K562 (cell line): ENCODE measurements around the gene GLRA2. TPM values are rescaled to one million over a fixed set of nuclear protein-coding genes. Genes with fewer than 3 reads are reported as not detected.

ENCODE experiments used
- ATAC-seq: fragments of 200-7000 bp; cut with Tn5 transposase; 3 replicates; pipeline ENCODE4 v1.9.1; 2020; ENCODE audit warnings: moderate library complexity
- BruUV-seq: library from RNA; stranded (reverse); fragments of 400-500 nt; replicated peaks from 2 replicates; lab custom pipeline; 2021; lab: Mats Ljungman, UMichigan
- CTCF ChIA-PET: fragments of 300-600 bp; formaldehyde crosslinking; extraction: SDS; loops from one replicate; lab custom pipeline; 2021; ENCODE audit warnings: low intra/inter-chr PET ratio; lab: Yijun Ruan, JAX
- POLR2A ChIA-PET: fragments of 300-600, 350-650 bp; sonication (Branson Sonifier 250); formaldehyde crosslinking; extraction: SDS; loops from one replicate; lab custom pipeline; 2021; ENCODE audit warnings: antibody characterized with exemption, inconsistent platforms; lab: Yijun Ruan, JAX
- DNase-seq, 4 experiments: peaks; one replicate each; pipeline versions ENCODE4 v3.0.0 to v3.0.0-alpha.2; 2011 to 2018; ENCODE audit warnings: low spot score in 3 of 4, mixed read lengths in 3 of 4; ENCODE audit errors: extremely low read depth in 1 of 4
- FAIRE-seq: peaks from 2 replicates; lab custom pipeline; 2011; peaks lifted over from hg19 to GRCh38; lab: Jason Lieb, UNC
- H2AFZ ChIP-seq: 2 replicates; pipeline ENCODE4 v1.6.0; 2011; ENCODE audit warnings: low read depth, low read length, control low read depth, inconsistent platforms
- H3K27ac ChIP-seq: fragments of 200-600 bp; 3 replicates; pipeline ENCODE4 v1.8.0; 2011; ENCODE audit warnings: low read depth, mild to moderate bottlenecking, control low read depth, inconsistent platforms, low read length, moderate library complexity, mixed read lengths; ENCODE audit errors: extremely low read depth
- H3K27me3 ChIP-seq, 2 experiments: fragments of 300-600 bp in 1 of 2; 2 replicates in 1 of 2; 3 replicates in 1 of 2; pipeline versions ENCODE4 v1.6.0 to v1.8.0; 2011; ENCODE audit warnings: inconsistent platforms in 2 of 2, low read length in 2 of 2, mild to moderate bottlenecking in 1 of 2, mixed read lengths in 1 of 2, moderate library complexity in 1 of 2; ENCODE audit not compliant: control insufficient read depth in 2 of 2, insufficient read depth in 2 of 2
- H3K36me3 ChIP-seq: fragments of 300-600 bp; 3 replicates; pipeline ENCODE4 v1.8.0; 2011; ENCODE audit warnings: mild to moderate bottlenecking, low read length, inconsistent platforms; ENCODE audit not compliant: control insufficient read depth, insufficient read depth
- H3K4me1 ChIP-seq, 2 experiments: fragments of 200-600 bp in 1 of 2; replicated peaks in 1 of 2; 2 replicates in 1 of 2; 3 replicates in 1 of 2; pipeline versions ENCODE4 v1.5.1 to v1.8.0; 2011; ENCODE audit warnings: inconsistent platforms in 2 of 2, low read length in 2 of 2, mild to moderate bottlenecking in 1 of 2, mixed read lengths in 1 of 2, moderate library complexity in 1 of 2; ENCODE audit not compliant: control insufficient read depth in 2 of 2, insufficient read depth in 2 of 2
- H3K4me2 ChIP-seq: 2 replicates; pipeline ENCODE4 v1.6.1; 2011; ENCODE audit warnings: low read length, control low read depth, inconsistent platforms, mixed read lengths; ENCODE audit not compliant: insufficient read depth
- H3K4me3 ChIP-seq: fragments of 200-600 bp; sonication (generic), shearing (Covaris generic); 2 replicates; pipeline ENCODE4 v1.5.1; 2016; ENCODE audit warnings: control low read depth, inconsistent platforms
- H3K79me2 ChIP-seq: fragments of 200-600 bp; 3 replicates; pipeline ENCODE4 v1.8.0; 2011; ENCODE audit warnings: low read length, inconsistent platforms; ENCODE audit not compliant: control insufficient read depth, insufficient read depth
- H3K9ac ChIP-seq, 2 experiments: 2 replicates each; pipeline versions ENCODE4 v1.6.0 to v1.6.1; 2011; ENCODE audit warnings: low read depth in 2 of 2, low read length in 2 of 2, control low read depth in 1 of 2, inconsistent platforms in 1 of 2, mild to moderate bottlenecking in 1 of 2, mixed read lengths in 1 of 2; ENCODE audit not compliant: insufficient read depth in 1 of 2
- H3K9me1 ChIP-seq: one replicate; pipeline ENCODE4 v1.6.0; 2011; ENCODE audit warnings: inconsistent platforms, mild to moderate bottlenecking, low read length, moderate library complexity; ENCODE audit not compliant: control insufficient read depth, insufficient read depth
- H3K9me3 ChIP-seq: replicated peaks from 2 replicates; pipeline ENCODE4 v1.5.1; 2011; ENCODE audit warnings: low read depth, low read length, inconsistent platforms; ENCODE audit not compliant: control insufficient read depth, insufficient read depth
- H4K20me1 ChIP-seq: replicated peaks from 2 replicates; pipeline ENCODE4 v1.6.1; 2011; ENCODE audit warnings: low read length, inconsistent platforms, mixed read lengths; ENCODE audit not compliant: control insufficient read depth, insufficient read depth
- CHD1 ChIP-seq: fragments of 200-600 bp; sonication (generic); IDR thresholded peaks from one replicate; pipeline ENCODE4 v1.6.1; 2012; ENCODE audit warnings: mild to moderate bottlenecking, moderate library complexity, low read length, inconsistent platforms
- FOXJ3 ChIP-seq: sonication (generic); formaldehyde crosslinking; IDR thresholded peaks from 2 replicates; pipeline ENCODE4 v1.4.0; 2020; ENCODE audit warnings: mild to moderate bottlenecking, missing genetic modification reagents
- HNRNPUL1 ChIP-seq: fragments of 200-400 bp; formaldehyde crosslinking; IDR thresholded peaks from 2 replicates; pipeline ENCODE4 v1.6.1; 2017; ENCODE audit warnings: low read length
- NR2F6 ChIP-seq: fragments of 450-650 bp; formaldehyde crosslinking; IDR thresholded peaks from 2 replicates; pipeline ENCODE4 v1.4.0; 2020; ENCODE audit warnings: mild to moderate bottlenecking
- PYGO2 ChIP-seq: fragments of 450-650 bp; IDR thresholded peaks from 2 replicates; pipeline ENCODE4 v1.6.1; 2016; ENCODE audit warnings: mild to moderate bottlenecking, missing genetic modification characterization, moderate library complexity, missing compliant biosample characterization
- RHOXF2B ChIP-seq: fragments of 250-450 bp; sonication (Bioruptor Pico); conservative IDR thresholded peaks from 2 replicates; pipeline ENCODE4 v1.5.1; 2021
- SAFB ChIP-seq: fragments of 200-400 bp; formaldehyde crosslinking; IDR thresholded peaks from 2 replicates; pipeline ENCODE4 v1.6.1; 2017; ENCODE audit warnings: low read depth, low read length, borderline replicate concordance
- STAG1 ChIP-seq: sonication (generic); formaldehyde crosslinking; IDR thresholded peaks from 2 replicates; pipeline ENCODE4 v1.5.0; 2020; ENCODE audit warnings: missing genetic modification reagents, borderline replicate concordance
- TAF7 ChIP-seq: fragments of 450-650 bp; IDR thresholded peaks from 2 replicates; pipeline ENCODE4 v1.6.1; 2016; ENCODE audit warnings: missing genetic modification characterization, missing compliant biosample characterization
- TCFL5 ChIP-seq: fragments of 250-450 bp; sonication (Bioruptor Pico); conservative IDR thresholded peaks from 2 replicates; pipeline ENCODE4 v1.6.1; 2021; ENCODE audit warnings: mild to moderate bottlenecking, moderate library complexity, matching md5 sums
- WGBS: fragments of 100-300 bp; shearing (Covaris generic); methylation state at CpG from one replicate; pipeline ENCODE4 v1.1.6; 2016; ENCODE audit warnings: low coverage, mixed read lengths; ENCODE audit not compliant: insufficient coverage; ENCODE audit errors: missing lambda C conversion rate; 5-methylcytosine and 5-hydroxymethylcytosine counted together
- in situ Hi-C: fragments of 300-500 bp; cut with MboI; formaldehyde crosslinking; loops from 4 replicates; pipeline ENCODE4 v1.15.0; 2018; ENCODE audit warnings: inconsistent platforms, mixed read lengths
- intact Hi-C: fragments of 100-400 bp; cut with micrococcal nuclease; formaldehyde crosslinking; loops from 2 replicates; pipeline ENCODE4 v1.14.2; 2022
- polyA plus RNA-seq, 8 experiments: library from polyadenylated mRNA; depleted of rRNA in 4 of 8; stranded (reverse) in 5 of 8; unstranded in 3 of 8; fragments of >200 nt; fragmentation: Nextera tagmentation in 2 of 8; fragmentation: Illumina TruSeq in 1 of 8; extraction: Ambion mirVana in 2 of 8; extraction: Trizol in 1 of 8; gene quantifications; 2 replicates each; pipeline versions ENCODE4 v1.2.1 to v1.2.3, GENCODE V29; 2011 to 2014; ENCODE audit warnings: inconsistent platforms in 1 of 8, missing spikeins in 1 of 8
- total RNA-seq, 7 experiments: library from RNA; depleted of rRNA in 6 of 7; stranded (reverse); fragments of >200 nt in 6 of 7; fragmentation: Illumina TruSeq in 2 of 7; extraction: Trizol in 2 of 7; gene quantifications; 2 replicates each; pipeline versions ENCODE4 v1.2.1 to v1.2.3, GENCODE V29; 2011 to 2021; ENCODE audit warnings: low replicate concordance in 1 of 7
- TF ChIP-seq, protein P1 (sequence below): fragments of 250-450 bp; sonication (Bioruptor Pico); IDR thresholded peaks from 2 replicates; pipeline ENCODE4 v1.8.0; 2022; ENCODE audit warnings: moderate library complexity, mild to moderate bottlenecking, inconsistent platforms
- TF ChIP-seq, protein P2 (sequence below): fragments of 450-650 bp; IDR thresholded peaks from 2 replicates; pipeline ENCODE4 v1.6.1; 2014; ENCODE audit warnings: low read depth, mild to moderate bottlenecking, moderate library complexity, borderline replicate concordance
- TF ChIP-seq, protein P3 (sequence below): fragments of 450-650 bp; formaldehyde crosslinking; IDR thresholded peaks from 2 replicates; pipeline ENCODE4 v1.4.0; 2022; ENCODE audit warnings: missing genetic modification characterization

GLRA2 gene
- total and polyA plus RNA-seq, 9 of the 15 experiments (the other 6 are each of a cell fraction or from before 2014, with no cell fraction given) = not detected

DNA sequence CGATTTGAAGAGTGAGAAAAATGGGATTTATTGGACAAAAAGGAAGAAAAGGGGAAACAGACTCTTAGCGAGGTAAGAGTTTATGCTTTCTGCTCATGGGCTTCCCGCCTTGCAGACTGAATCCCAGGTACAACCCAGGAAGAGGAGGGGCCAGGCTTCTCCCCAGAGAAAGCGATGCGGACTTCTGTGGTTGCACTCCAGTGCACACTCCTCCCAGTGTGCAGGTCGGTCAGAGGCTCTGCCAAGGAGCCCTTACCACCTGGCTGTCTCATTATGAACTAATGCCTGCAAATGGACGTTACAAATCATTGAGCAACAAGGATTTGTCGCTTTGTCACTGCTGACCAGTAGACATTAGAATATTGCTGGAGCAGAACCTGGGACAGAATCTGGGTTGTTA is 39.9 kb upstream of the GLRA2 start:
- no peak overlapping the region for H3K9ac ChIP-seq
- no peak for TF ChIP-seq HNRNPUL1
- TF ChIP-seq CHD1 = no peak
- no peaks in the 10 kb centered on the region for H3K79me2 ChIP-seq
- no peak overlapping the region for H3K27ac ChIP-seq
- in situ Hi-C loops (no loop called here), intact Hi-C loops (no loop called here)
- H3K27me3 ChIP-seq = no peaks in the 10 kb centered on the region
- H3K4me1 ChIP-seq = no peaks in the 10 kb centered on the region
- H3K4me3 ChIP-seq = no peak overlapping the region
- ChIA-PET CTCF (no interaction called here), POLR2A (no interaction called here)
- H4K20me1 ChIP-seq = no peaks in the 10 kb centered on the region
- ATAC-seq = no peak
- no peak overlapping the region for H3K4me2 ChIP-seq
- H2AFZ ChIP-seq = no peak overlapping the region
- WGBS = 3% methylated on average over 4 of the region's 8 CpGs
- no TSS peak for BruUV-seq
- no peak for FAIRE-seq
- DNase-seq = no peak
- no peaks in the 10 kb centered on the region for H3K36me3 ChIP-seq
- no peaks in the 10 kb centered on the region for H3K9me3 ChIP-seq
- H3K9me1 ChIP-seq = no peaks in the 10 kb centered on the region

DNA sequence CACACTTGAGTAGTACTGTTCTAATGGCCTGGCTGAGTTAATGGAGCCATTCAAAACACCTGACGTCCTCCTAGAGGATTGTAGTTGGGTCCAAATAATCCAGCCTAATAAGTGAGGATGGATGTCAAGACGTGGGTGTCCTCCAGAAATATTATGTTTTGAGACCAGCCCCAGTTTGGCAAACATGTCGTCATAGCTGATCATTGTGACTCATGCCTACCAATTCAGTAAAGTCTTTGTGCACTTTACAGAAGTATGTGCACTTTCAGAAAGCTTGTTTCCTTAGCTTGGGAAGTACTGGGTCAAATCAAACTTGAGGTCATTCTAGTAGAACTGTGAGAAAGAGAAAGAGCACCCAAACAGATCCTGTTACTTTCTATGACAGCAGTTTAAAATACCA is 37.6 kb upstream of the GLRA2 start:
- no peaks in the 10 kb centered on the region for H3K9me1 ChIP-seq
- no peak overlapping the region for H3K9ac ChIP-seq
- H3K27me3 ChIP-seq = no peaks in the 10 kb centered on the region
- H3K36me3 ChIP-seq = no peaks in the 10 kb centered on the region
- ATAC-seq (no peak), FAIRE-seq (no peak), DNase-seq (no peak)
- TF ChIP-seq RHOXF2B (CRISPR knock-in tag) (no peak), TAF7 (tag) (no peak), SAFB (no peak), STAG1 (CRISPR knock-in tag) (no peak), FOXJ3 (CRISPR knock-in tag) (no peak), TCFL5 (CRISPR knock-in tag) (no peak), PYGO2 (tag) (no peak), NR2F6 (CRISPR knock-in tag) (no peak)
- TF ChIP-seq, protein P1, sequence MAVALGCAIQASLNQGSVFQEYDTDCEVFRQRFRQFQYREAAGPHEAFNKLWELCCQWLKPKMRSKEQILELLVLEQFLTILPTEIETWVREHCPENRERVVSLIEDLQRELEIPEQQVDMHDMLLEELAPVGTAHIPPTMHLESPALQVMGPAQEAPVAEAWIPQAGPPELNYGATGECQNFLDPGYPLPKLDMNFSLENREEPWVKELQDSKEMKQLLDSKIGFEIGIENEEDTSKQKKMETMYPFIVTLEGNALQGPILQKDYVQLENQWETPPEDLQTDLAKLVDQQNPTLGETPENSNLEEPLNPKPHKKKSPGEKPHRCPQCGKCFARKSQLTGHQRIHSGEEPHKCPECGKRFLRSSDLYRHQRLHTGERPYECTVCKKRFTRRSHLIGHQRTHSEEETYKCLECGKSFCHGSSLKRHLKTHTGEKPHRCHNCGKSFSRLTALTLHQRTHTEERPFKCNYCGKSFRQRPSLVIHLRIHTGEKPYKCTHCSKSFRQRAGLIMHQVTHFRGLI (CRISPR knock-in tag) = no peak
- TF ChIP-seq, protein P2, sequence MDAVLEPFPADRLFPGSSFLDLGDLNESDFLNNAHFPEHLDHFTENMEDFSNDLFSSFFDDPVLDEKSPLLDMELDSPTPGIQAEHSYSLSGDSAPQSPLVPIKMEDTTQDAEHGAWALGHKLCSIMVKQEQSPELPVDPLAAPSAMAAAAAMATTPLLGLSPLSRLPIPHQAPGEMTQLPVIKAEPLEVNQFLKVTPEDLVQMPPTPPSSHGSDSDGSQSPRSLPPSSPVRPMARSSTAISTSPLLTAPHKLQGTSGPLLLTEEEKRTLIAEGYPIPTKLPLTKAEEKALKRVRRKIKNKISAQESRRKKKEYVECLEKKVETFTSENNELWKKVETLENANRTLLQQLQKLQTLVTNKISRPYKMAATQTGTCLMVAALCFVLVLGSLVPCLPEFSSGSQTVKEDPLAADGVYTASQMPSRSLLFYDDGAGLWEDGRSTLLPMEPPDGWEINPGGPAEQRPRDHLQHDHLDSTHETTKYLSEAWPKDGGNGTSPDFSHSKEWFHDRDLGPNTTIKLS = no peak
- TF ChIP-seq, protein P3, sequence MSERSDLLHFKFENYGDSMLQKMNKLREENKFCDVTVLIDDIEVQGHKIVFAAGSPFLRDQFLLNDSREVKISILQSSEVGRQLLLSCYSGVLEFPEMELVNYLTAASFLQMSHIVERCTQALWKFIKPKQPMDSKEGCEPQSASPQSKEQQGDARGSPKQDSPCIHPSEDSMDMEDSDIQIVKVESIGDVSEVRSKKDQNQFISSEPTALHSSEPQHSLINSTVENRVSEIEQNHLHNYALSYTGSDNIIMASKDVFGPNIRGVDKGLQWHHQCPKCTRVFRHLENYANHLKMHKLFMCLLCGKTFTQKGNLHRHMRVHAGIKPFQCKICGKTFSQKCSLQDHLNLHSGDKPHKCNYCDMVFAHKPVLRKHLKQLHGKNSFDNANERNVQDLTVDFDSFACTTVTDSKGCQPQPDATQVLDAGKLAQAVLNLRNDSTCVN (CRISPR knock-in tag) = no peak
- intact Hi-C loops (no loop called here), in situ Hi-C loops (no loop called here)
- H3K9me3 ChIP-seq = no peaks in the 10 kb centered on the region
- no peaks in the 10 kb centered on the region for H3K79me2 ChIP-seq
- no peaks in the 10 kb centered on the region for H3K4me1 ChIP-seq
- CTCF ChIA-PET = no interaction called here
- H2AFZ ChIP-seq = no peak overlapping the region
- BruUV-seq = no TSS peak
- no peak overlapping the region for H3K27ac ChIP-seq
- no peak overlapping the region for H3K4me3 ChIP-seq
- H4K20me1 ChIP-seq = no peaks in the 10 kb centered on the region
- no peak overlapping the region for H3K4me2 ChIP-seq
- WGBS = 7% methylated on average over 3 of the region's 3 CpGs
- POLR2A ChIA-PET = no interaction called here
